Activated naive CD8-positive, alpha-beta T cell treated with anti-CD3 and anti-CD28 coated beads, Interleukin-2, amount 10 ng/mL, durations not matched to agents 7 days and 5 days (primary cell): ENCODE data around the gene LAYN. TPM values are rescaled to one million over a fixed set of nuclear protein-coding genes. Genes with fewer than 3 reads are reported as not detected.

Experiments
- microRNA-seq: library from miRNA; unstranded; fragments of <30 nt; microRNA quantifications from one replicate; pipeline ENCODE4 v1.2.0, GENCODE V29; 2022
- total RNA-seq, 2 experiments: library from RNA; stranded (reverse); gene quantifications; one replicate each; pipeline ENCODE4 v1.2.3, GENCODE V29; 2021

The LAYN gene
- total RNA-seq, 2 experiments from 2014 or later = 24.0 to 27.0 TPM

Small RNAs within 50 kb of the gene (microRNA-seq; reads per million reads assigned to microRNA genes)
- gene MIR34B = 25.3 reads per million, percentile 32 among the genes with 10 or more reads in this experiment
- gene MIR34C = 133 reads per million, percentile 59 among the genes with 10 or more reads in this experiment

Other genes starting within 250 kb of the LAYN start
- gene POU2AF3, start 242.2 kb upstream of the LAYN start, total RNA-seq = not detected
- gene POU2AF1, start 161.4 kb upstream of the LAYN start, total RNA-seq = 1 to 10 TPM; 1.9 to 2.1 TPM
- under 1 TPM in 1 of 2 experiments, not detected in 1; 0.31 TPM for gene BTG4, start 28.3 kb upstream of the LAYN start, total RNA-seq
- not detected for gene HOATZ, start 25.9 kb upstream of the LAYN start, total RNA-seq
- 10 to 100 TPM; 10.2 to 12.9 TPM for gene SIK2, start 61.7 kb downstream of the LAYN start, total RNA-seq
- 10 to 100 TPM; 45.1 to 47.1 TPM for gene PPP2R1B, start 225.7 kb downstream of the LAYN start, total RNA-seq